Measurements from ENCODE around the gene GPD2.

GPD2 gene

GRCh38 chr2:156536534-156536933 is 100.4 kb downstream of the GPD2 start:
- DNase-seq, result no peak

GRCh38 chr2:156537141-156537540 is 101.0 kb downstream of the GPD2 start:
- DNase-seq, result peak; percentile 43

GRCh38 chr2:156538083-156538504 is 101.9 kb downstream of the GPD2 start:
- no peak for DNase-seq

DNA sequence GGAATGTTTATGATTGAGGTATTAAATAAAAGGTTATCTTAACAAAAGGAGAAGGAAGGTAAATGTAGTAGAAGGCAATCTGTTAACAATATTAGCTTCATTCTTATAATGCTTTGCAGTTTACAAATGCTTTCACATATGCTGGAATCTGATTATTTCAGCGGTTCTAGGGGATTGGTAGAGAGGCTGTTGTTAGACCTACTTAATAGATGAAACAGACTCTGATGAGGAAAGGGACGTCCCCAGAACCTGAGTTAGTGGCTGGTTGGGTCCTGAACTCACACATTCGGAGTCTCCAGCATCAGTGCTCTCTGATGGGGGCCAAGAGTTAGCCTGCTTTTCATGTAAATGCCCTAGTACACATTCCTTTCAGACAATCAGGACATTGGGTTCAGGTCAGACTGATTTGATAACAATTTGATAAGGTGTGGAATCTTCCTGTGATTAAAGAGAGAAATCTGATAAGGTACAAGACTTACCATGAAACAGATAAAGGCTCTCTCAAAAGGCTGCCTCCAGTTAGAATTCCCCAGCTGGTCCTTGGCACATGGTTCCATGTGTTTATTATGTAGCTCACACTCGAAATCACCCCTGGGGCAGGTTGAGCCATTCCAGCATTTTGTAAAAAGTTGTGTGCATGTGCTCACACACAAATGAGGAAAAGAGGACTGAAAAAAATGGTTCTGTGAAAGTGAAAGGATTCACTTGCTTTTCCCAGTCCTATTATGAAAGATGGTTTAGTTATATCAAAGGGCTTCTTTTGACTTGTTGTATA is 103.1 kb downstream of the GPD2 start:
- DNase-seq, result no peak

DNA sequence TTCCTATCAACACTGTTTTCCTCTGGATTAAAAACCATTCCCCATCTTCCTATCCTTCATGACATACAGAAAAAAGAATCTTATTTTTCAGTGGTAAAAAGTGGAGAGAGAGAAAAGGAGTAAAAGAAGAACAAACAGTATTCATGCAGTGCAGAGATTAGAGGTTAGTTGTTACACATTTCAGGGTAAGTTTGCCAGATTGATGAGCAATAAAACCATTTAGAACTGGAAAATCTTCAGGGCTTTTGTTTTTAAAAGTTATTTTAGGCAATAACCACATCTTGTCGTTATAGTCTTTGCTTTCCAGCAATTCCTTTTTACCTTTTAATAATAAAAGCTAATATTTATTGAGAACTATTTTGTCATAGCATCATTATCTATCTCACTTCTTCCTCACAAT is 104.5 kb downstream of the GPD2 start:
- DNase-seq, result no peak

GRCh38 chr2:156541229-156541628 is 105.0 kb downstream of the GPD2 start:
- no peak for DNase-seq

DNA sequence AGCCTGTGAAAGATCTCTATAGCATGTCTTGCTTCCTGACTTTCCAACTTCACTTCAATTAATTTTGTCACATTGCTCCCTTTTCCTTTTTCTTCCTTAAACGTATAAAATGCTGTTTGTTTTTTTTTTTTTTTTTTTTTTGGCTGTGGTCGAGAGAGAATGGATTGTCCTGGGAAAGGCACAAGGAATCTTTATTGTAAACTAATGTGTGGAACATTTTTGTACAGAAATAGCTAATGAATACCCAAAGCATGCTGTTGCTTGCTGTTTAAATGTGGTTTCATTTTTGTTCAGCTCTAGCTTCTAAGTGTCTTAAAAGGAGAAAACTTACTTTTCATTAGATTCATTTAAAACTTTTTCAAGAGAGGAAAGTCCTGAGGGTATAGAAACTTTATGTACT is 105.5 kb downstream of the GPD2 start:
- no peak for DNase-seq

GRCh38 chr2:156548413-156548812 is 112.2 kb downstream of the GPD2 start:
- DNase-seq, result no peak

- DNase-seq, result no peak
Measured at GRCh38 chr2:156553714-156554442, 117.7 kb downstream of the GPD2 start.

GRCh38 chr2:156561326-156561725 is 125.1 kb downstream of the GPD2 start:
- DNase-seq, result no peak

DNA sequence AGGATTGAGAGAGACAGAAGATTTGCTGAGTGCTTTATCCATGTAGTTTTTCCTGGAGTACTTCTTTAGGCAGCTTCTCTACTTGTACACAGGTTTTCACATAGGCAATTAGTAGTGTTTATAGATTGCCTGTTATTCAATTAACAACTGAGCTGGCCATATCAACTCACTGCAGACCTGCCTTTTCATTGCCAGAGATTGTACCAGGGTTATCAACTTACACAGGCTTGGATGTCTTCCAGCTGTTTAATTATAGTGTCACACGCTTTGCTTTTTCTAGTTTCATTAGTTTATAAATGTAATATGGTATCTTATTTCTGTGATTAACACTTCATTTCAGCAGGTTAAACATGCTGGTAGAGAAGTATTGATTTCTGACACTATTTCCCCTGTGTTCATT is 125.9 kb downstream of the GPD2 start:
- DNase-seq, result no peak

DNA sequence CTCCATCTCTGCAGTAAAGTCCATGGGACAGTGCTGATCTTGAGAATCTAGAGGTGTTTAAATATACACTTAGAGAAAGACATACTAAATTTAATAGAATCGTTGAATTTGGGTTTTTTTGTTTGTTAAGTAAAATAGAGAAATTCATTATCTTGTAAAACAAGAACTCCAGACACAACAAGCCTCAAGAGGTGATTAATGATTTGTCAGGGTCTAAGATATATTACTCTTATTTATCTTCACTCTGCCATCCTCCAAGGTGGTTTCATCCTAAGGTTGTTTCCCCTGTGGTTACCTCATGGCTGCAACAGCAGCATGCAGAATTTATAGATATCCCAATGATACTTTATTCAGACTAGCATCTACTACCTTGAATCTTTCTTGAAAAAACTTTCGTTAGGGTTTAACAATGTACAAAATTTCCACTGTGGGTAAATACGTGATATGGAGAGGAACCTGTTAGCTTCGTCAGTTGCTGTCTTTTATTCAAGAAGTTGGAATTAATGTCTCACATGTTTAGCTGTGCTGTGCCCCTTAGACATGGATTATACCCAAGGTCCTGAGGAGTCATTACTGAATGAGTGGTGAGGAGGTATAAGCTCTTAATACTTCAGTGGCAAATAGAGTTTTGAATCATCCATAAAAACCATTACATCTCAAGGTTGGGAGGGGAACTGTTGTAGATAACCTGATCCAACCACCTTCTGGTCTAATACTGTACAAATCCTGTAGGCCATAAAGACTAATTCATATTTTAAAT is 128.0 kb downstream of the GPD2 start:
- DNase-seq, result no peak

- peak; percentile 32 for DNase-seq
Measured at GRCh38 chr2:156565066-156565710, 129.0 kb downstream of the GPD2 start.

GRCh38 chr2:156573710-156574109 is 137.5 kb downstream of the GPD2 start:
- no peak for DNase-seq

DNA sequence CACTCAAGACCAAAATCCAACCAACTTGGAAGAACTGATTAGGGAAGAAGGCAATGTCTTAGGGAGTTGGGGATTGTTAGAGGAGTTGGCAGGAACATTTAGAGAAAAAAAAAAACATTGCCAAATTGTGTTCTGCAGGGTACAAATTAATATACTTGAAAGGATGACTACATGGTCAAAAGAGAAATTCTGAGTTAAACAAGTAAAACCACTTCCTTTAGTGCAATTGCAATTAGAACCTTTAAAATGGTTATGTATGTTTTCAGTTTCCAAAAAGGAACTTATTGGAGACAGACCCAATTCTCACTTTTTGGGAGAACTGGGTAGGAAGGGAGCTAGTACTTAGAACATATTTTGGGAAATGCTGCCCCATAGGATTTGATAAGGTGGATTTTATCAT is 137.9 kb downstream of the GPD2 start:
- DNase-seq, result no peak

DNA sequence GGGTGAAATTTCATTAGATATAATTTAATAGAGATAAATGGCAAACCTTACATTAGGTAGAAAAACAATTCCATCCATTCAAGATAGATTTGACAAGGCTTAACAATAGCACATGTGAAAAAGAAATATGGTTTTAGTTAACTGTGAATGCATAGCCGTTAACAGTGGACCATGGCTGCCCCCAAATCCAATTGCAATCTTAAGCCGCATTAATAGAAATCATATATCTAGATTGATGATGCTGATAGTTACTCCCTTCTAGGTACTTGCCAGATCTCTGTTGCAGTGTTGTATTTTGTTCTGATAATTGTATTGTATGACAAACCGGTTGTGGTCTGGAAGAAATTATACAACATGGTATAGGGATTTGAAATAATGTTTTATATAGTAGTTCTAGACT is 139.8 kb downstream of the GPD2 start:
- DNase-seq, result no peak

GRCh38 chr2:156580501-156580900 is 144.3 kb downstream of the GPD2 start:
- no peak for DNase-seq

- DNase-seq, result no peak
Measured at GRCh38 chr2:156581280-156581679, 145.1 kb downstream of the GPD2 start.

GRCh38 chr2:156585457-156585856 is 149.3 kb downstream of the GPD2 start:
- DNase-seq, result no peak

GRCh38 chr2:156586621-156587020 is 150.4 kb downstream of the GPD2 start:
- DNase-seq, result no peak

DNA sequence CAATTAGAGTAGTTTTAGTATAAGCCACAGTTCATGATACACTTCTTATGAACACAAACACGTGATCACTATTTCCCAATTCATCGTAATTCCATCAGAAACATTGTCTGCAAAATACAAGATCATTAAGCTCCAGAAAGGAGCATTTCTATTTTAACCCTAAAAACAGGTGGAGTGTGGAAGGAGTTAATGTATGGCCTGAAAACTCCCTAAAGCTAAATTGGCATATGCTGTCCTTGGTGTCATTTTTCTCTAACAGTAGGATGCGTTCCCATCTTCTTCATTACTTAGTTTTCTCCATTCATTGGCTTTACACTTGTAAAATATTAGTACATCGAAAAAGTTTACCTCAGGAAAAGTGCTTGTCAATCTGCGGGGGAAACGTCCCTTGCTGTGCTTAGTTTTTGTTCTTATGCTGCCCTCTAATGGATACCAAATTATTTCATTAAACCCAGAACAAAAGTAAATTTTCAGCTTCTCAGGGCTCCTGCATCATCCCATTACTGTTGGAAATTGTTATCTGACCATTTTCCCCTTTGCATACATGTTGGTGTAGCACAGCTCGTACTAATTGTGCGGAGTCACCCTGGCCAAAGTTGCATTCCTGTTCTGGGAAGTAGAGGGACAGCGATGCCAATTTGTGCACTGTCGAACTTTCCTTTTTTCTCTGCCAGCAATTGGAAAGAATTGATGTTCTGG is 153.4 kb downstream of the GPD2 start:
- peak; percentile 39 for DNase-seq

- DNase-seq, result no peak
Measured at GRCh38 chr2:156590085-156590739, 154.0 kb downstream of the GPD2 start.

Data from amniotic stem cell (primary cell).